Stimulated activated memory B cell treated with anti-CD40 and anti-IgM and Interleukin-4, amounts not matched to agents 10 μg/mL and 1 μg/mL and 100 μg/mL, for 72 hours (primary cell): ENCODE data around the gene BASP1.
"Not testable (repeated sequence)": the region's sequence is repeated elsewhere in the genome, so short reads cannot be mapped to it uniquely, and the experiment has no call there.

Source experiments
- ATAC-seq: fragments of 150-1000 bp; cut with Tn5 transposase; 2 replicates; pipeline ENCODE4 v1.10.0; 2021
- H3K27ac Mint-ChIP-seq: one replicate; pipeline ENCODE4 v1.8.0; 2022; ENCODE audit warnings: mild to moderate bottlenecking, mixed read lengths
- H3K27me3 Mint-ChIP-seq: one replicate; pipeline ENCODE4 v1.8.0; 2022; ENCODE audit warnings: mixed read lengths
- H3K36me3 Mint-ChIP-seq: one replicate; pipeline ENCODE4 v1.8.0; 2022; ENCODE audit warnings: mixed read lengths
- H3K4me1 Mint-ChIP-seq: one replicate; pipeline ENCODE4 v1.8.0; 2022; ENCODE audit warnings: mixed read lengths
- H3K4me3 Mint-ChIP-seq: one replicate; pipeline ENCODE4 v1.8.0; 2022; ENCODE audit warnings: mild to moderate bottlenecking, moderate library complexity, mixed read lengths
- H3K9me3 Mint-ChIP-seq: one replicate; pipeline ENCODE4 v1.8.0; 2022; ENCODE audit warnings: mixed read lengths

BASP1 gene

GRCh38 chr5:17317473-17317872, 100.0 kb downstream of the BASP1 start:
- Mint-ChIP-seq H3K27me3 (no peaks in the 10 kb centered on the region), H3K9me3 (peaks cover 6% of the 10 kb centered on the region), H3K4me3 (peak overlapping the region; percentile 58), H3K27ac (peak overlapping the region; percentile 77), H3K36me3 (no peaks in the 10 kb centered on the region), H3K4me1 (peaks cover 61% of the 10 kb centered on the region)
- peak; percentile 74 for ATAC-seq

DNA sequence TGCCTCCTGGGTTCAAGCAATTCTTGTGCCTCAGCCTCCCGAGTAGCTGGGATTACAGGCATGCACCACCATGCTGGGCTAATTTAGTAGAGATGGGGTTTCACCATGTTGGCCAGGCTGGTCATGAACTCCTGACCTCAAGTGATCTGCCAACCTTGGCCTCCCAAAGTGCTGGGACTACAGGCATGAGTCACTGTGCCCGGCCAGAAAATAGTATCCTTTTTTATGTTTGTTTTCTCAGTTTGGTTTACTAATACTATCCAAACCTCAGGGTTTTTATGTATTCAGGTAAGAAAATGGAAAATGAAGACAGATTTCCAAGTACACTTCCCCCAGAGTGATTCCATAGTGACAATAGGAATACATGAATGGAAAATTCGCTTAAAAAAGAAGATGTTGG, 101.7 kb downstream of the BASP1 start:
- not testable (repeated sequence) for H3K27me3 Mint-ChIP-seq, ATAC-seq, H3K9me3 Mint-ChIP-seq, H3K4me3 Mint-ChIP-seq, H3K36me3 Mint-ChIP-seq
- Mint-ChIP-seq H3K4me1 (peaks cover 61% of the 10 kb centered on the region), H3K27ac (peak overlapping the region; percentile 77)

GRCh38 chr5:17325770-17326599, 108.6 kb downstream of the BASP1 start:
- H3K27me3 Mint-ChIP-seq, result no peaks in the 10 kb centered on the region
- H3K4me1 Mint-ChIP-seq, result no peaks in the 10 kb centered on the region
- H3K36me3 Mint-ChIP-seq, result no peaks in the 10 kb centered on the region
- no peak overlapping the region for H3K4me3 Mint-ChIP-seq
- peaks cover 3% of the 10 kb centered on the region for H3K9me3 Mint-ChIP-seq
- ATAC-seq, result no peak
- H3K27ac Mint-ChIP-seq, result no peak overlapping the region
